ENCODE results near the gene SMAD1.

DNA sequence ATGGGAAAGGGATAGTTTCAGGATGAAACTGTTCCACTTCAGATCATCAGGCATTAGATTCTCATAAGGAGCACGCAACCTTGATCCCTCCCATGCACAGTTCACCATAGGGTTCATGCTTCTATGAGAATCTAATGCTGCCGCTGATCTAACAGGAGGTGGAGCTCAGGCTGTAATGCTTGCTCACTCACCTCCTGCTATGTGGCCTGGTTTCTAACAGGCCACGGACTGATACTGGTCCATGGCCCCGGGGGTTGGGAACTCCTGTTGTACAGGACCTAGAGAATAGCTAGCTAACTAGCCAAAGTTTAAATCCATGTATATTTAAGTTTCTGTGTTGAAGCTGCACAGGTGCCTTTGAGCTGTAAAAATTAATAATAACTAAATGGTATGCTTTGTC is 71.7 kb downstream of the SMAD1 start:
- TF ChIP-seq CTCF (IDR thresholded peaks at IDR 0.05 in 2 of 3, conservative IDR thresholded peaks at IDR 0.05 in 1 of 3; ENCODE audit: borderline replicate concordance in 1 of 3, insufficient read depth in 1 of 3, low read depth in 2 of 3, low read length in 2 of 3), result no peak
- TF ChIP-seq SIN3A (IDR thresholded peaks at IDR 0.05; ENCODE audit: low read depth), result no peak
- no peak for TF ChIP-seq ELF1 (IDR thresholded peaks at IDR 0.05; ENCODE audit: borderline replicate concordance, low read depth)
- no peak for TF ChIP-seq EZH2 (IDR thresholded peaks at IDR 0.05)
- TF ChIP-seq POLR2AphosphoS5 (IDR thresholded peaks at IDR 0.05; ENCODE audit: low read depth, low read length), result no peak
- no peak for TF ChIP-seq ZNF274 (IDR thresholded peaks at IDR 0.05; ENCODE audit: low read depth, low read length)
- no peak for TF ChIP-seq EZH2phosphoT487 (IDR thresholded peaks at IDR 0.05; ENCODE audit: borderline replicate concordance)
- TF ChIP-seq, protein P1, sequence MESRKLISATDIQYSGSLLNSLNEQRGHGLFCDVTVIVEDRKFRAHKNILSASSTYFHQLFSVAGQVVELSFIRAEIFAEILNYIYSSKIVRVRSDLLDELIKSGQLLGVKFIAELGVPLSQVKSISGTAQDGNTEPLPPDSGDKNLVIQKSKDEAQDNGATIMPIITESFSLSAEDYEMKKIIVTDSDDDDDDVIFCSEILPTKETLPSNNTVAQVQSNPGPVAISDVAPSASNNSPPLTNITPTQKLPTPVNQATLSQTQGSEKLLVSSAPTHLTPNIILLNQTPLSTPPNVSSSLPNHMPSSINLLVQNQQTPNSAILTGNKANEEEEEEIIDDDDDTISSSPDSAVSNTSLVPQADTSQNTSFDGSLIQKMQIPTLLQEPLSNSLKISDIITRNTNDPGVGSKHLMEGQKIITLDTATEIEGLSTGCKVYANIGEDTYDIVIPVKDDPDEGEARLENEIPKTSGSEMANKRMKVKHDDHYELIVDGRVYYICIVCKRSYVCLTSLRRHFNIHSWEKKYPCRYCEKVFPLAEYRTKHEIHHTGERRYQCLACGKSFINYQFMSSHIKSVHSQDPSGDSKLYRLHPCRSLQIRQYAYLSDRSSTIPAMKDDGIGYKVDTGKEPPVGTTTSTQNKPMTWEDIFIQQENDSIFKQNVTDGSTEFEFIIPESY (IDR thresholded peaks at IDR 0.05; ENCODE audit: extremely low read depth, insufficient replicate concordance, low read length), result no peak

Measured in HCT116 (cell line).